ENCODE data around the gene DHX38. TPM values are rescaled to one million over a fixed set of nuclear protein-coding genes. Genes with fewer than 3 reads are reported as not detected.
"Not testable (repeated sequence)": the region's sequence is repeated elsewhere in the genome, so short reads cannot be mapped to it uniquely, and the experiment has no call there.

The DHX38 gene
- total RNA-seq, 1 donor from 2014 or later, result 81.7 TPM

- Mint-ChIP-seq H3K27ac (no peak overlapping the region), H3K27me3 (no peaks in the 10 kb centered on the region), H3K9me3 (ENCODE audit: low read depth) (no peaks in the 10 kb centered on the region), H3K36me3 (ENCODE audit: insufficient read depth) (peaks cover 1% of the 10 kb centered on the region), H3K4me1 (ENCODE audit: low read depth) (peaks cover 11% of the 10 kb centered on the region), H3K4me3 (ENCODE audit: low read depth) (no peak overlapping the region)
- DNase-seq (ENCODE audit: low spot score, unreplicated experiment), result no peak
- TF ChIP-seq CTCF (IDR thresholded peaks at IDR 0.05; ENCODE audit: unreplicated experiment), result no peak
Observed at GRCh38 chr16:72064361-72064894, 29.2 kb upstream of the DHX38 start.

GRCh38 chr16:72066747-72067146, 26.9 kb upstream of the DHX38 start:
- Mint-ChIP-seq H3K4me3 (ENCODE audit: low read depth) (no peak overlapping the region), H3K4me1 (ENCODE audit: low read depth) (peaks cover 11% of the 10 kb centered on the region), H3K36me3 (ENCODE audit: insufficient read depth) (peaks cover 1% of the 10 kb centered on the region), H3K27ac (no peak overlapping the region), H3K27me3 (no peaks in the 10 kb centered on the region), H3K9me3 (ENCODE audit: low read depth) (no peaks in the 10 kb centered on the region)
- TF ChIP-seq CTCF (IDR thresholded peaks at IDR 0.05; ENCODE audit: unreplicated experiment), result peak; percentile 70
- no peak for DNase-seq (ENCODE audit: low spot score, unreplicated experiment)

GRCh38 chr16:72068930-72069329, 24.7 kb upstream of the DHX38 start:
- H3K9me3 Mint-ChIP-seq (ENCODE audit: low read depth), result no peaks in the 10 kb centered on the region
- H3K27ac Mint-ChIP-seq, result no peak overlapping the region
- TF ChIP-seq CTCF (IDR thresholded peaks at IDR 0.05; ENCODE audit: unreplicated experiment), result no peak
- no peak for DNase-seq (ENCODE audit: low spot score, unreplicated experiment)
- peaks cover 1% of the 10 kb centered on the region for H3K36me3 Mint-ChIP-seq (ENCODE audit: insufficient read depth)
- no peaks in the 10 kb centered on the region for H3K27me3 Mint-ChIP-seq
- no peak overlapping the region for H3K4me3 Mint-ChIP-seq (ENCODE audit: low read depth)
- H3K4me1 Mint-ChIP-seq (ENCODE audit: low read depth), result peaks cover 22% of the 10 kb centered on the region

- H3K27me3 Mint-ChIP-seq, result no peaks in the 10 kb centered on the region
- no peak for DNase-seq (ENCODE audit: low spot score, unreplicated experiment)
- H3K9me3 Mint-ChIP-seq (ENCODE audit: low read depth), result no peaks in the 10 kb centered on the region
- peaks cover 17% of the 10 kb centered on the region for H3K4me1 Mint-ChIP-seq (ENCODE audit: low read depth)
- no peak for TF ChIP-seq CTCF (IDR thresholded peaks at IDR 0.05; ENCODE audit: unreplicated experiment)
- H3K27ac Mint-ChIP-seq, result peak overlapping the region; percentile 73
- H3K4me3 Mint-ChIP-seq (ENCODE audit: low read depth), result no peak overlapping the region
- no peaks in the 10 kb centered on the region for H3K36me3 Mint-ChIP-seq (ENCODE audit: insufficient read depth)
Observed at GRCh38 chr16:72072514-72073342, 20.9 kb upstream of the DHX38 start.

GRCh38 chr16:72073560-72074230, 20.0 kb upstream of the DHX38 start:
- DNase-seq (ENCODE audit: low spot score, unreplicated experiment), result no peak
- Mint-ChIP-seq H3K4me1 (ENCODE audit: low read depth) (peaks cover 17% of the 10 kb centered on the region), H3K27me3 (no peaks in the 10 kb centered on the region), H3K9me3 (ENCODE audit: low read depth) (no peaks in the 10 kb centered on the region), H3K4me3 (ENCODE audit: low read depth) (no peak overlapping the region), H3K36me3 (ENCODE audit: insufficient read depth) (no peaks in the 10 kb centered on the region), H3K27ac (peak overlapping the region; percentile 73)
- no peak for TF ChIP-seq CTCF (IDR thresholded peaks at IDR 0.05; ENCODE audit: unreplicated experiment)

GRCh38 chr16:72075067-72075466, 18.6 kb upstream of the DHX38 start:
- peaks cover 13% of the 10 kb centered on the region for H3K4me1 Mint-ChIP-seq (ENCODE audit: low read depth)
- H3K4me3 Mint-ChIP-seq (ENCODE audit: low read depth); H3K36me3 Mint-ChIP-seq (ENCODE audit: insufficient read depth); H3K9me3 Mint-ChIP-seq (ENCODE audit: low read depth); H3K27ac Mint-ChIP-seq; DNase-seq (ENCODE audit: low spot score, unreplicated experiment); H3K27me3 Mint-ChIP-seq: not testable (repeated sequence)

- H3K27ac Mint-ChIP-seq; H3K4me3 Mint-ChIP-seq (ENCODE audit: low read depth); DNase-seq (ENCODE audit: low spot score, unreplicated experiment); H3K9me3 Mint-ChIP-seq (ENCODE audit: low read depth); H3K27me3 Mint-ChIP-seq; H3K36me3 Mint-ChIP-seq (ENCODE audit: insufficient read depth): not testable (repeated sequence)
- H3K4me1 Mint-ChIP-seq (ENCODE audit: low read depth), result peaks cover 13% of the 10 kb centered on the region
Observed at GRCh38 chr16:72076991-72077706, 16.5 kb upstream of the DHX38 start.

Measured in progenitor cell of endocrine pancreas (in vitro differentiated cells).